CD4-positive, alpha-beta T cell treated with Interleukin-15 for 4 hours (primary cell): ENCODE results near the gene PACRG.
"Not testable (repeated sequence)": the region's sequence is repeated elsewhere in the genome, so short reads cannot be mapped to it uniquely, and the experiment has no call there.

Experiments
- DNase-seq: peaks from one replicate; pipeline ENCODE4 v3.0.0-alpha.2; 2020; ENCODE audit warnings: low spot score

Gene PACRG

GRCh38 chr6:162942866-162943265 lies 215.1 kb downstream of the PACRG start:
- no peak for DNase-seq

DNA sequence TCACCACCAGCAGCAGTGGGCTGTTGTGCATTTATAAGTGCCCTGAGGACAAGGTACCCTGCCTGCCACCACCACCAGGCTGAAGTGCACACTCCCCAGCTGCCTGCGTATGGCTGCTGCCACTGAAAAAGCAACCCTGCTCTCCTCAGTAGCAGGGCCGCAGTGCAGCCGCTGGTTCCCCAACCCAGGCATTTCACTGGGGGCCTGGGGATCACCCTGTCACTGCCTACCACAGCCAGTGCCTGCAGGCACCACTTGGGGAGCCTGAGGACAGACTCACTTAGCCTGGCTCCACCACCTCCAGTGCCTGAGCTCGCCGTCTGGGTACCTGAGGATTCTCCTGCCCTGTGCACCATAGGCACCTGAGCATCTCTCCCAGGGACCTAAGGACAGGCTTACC lies 215.6 kb downstream of the PACRG start:
- no peak for DNase-seq

DNA sequence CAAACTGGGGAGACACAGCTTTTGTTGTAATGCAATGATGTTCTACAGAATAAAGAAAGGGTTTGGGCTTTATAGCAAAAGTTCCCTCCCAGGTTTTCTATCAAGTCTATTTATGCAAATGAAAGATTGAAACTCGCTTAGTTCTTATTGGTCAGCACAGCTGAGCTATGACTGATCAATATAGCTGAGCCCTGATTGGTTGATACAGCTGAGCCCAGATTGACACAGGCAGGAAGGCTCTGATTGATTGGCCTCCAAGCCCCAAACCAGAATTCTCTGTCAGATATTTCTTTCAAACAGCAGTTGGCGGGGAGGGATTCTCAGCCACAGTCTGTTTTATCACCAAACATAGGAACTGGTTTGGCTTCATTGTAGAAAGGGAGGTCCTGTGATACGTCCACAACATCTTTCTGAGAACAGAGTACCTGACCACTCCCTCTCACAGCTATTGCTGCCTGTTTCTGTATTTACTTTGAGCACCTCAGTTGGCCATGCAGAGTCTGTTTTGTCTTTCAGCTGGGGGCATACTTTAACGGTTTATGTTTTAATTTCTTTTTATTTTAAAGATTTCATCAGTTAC lies 223.5 kb downstream of the PACRG start:
- DNase-seq: no peak

DNA sequence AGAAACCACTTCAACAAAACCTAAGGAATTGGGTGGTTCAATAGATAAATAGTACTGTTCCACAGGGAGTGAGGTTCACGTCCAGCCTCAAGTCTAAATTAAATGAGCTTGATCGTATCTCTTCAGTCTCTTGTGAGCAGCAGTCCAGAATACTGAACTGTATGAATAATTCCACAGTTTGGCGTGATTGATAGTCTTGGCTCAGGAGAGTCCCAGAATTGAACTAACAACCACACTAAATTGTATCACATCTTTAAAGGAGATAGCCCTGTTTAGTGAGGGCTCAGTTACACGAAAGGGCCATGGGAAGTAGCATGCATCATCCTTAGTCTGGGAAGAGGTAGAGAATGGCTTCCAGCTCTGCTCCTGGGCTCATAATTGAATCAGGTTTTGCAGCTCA lies 224.6 kb downstream of the PACRG start:
- no peak for DNase-seq

GRCh38 chr6:162957062-162957461 lies 229.3 kb downstream of the PACRG start:
- DNase-seq: no peak

DNA sequence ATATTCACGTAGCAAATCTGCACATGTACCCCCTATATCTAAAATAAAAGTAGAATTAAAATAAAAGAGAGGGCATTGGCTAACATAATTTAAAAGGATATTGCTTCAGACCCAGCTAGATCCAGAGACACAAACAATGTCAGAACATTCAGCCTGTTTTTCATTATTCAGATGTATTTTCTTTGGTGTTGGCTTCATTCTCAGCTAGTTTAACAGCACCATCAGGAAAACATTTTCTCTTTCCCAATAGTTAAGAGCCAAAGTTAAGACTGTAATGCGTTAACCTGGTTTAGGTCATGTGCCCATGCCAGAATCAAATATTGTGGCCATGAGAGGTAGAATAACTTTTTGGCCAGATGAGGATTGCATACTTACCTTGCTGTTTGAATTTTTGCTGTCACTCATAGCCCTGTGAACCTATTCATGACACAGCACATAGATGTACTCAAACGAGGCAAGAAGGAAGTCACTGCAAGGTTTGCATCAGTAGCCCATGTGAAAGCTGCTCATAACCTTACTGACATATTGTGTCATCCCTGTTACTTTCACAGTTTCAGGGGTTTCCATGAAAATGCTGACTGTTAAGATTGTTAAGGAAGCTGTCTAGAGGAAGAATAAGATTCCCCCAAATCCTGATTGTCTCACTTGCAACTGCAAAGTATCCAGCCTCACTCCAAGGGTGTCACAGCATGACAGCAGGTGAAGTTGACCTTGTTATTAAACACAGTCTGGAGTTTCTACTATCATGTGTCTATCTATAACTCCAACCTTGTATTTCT lies 233.1 kb downstream of the PACRG start:
- no peak for DNase-seq

- DNase-seq: no peak
Measured at GRCh38 chr6:162962093-162962492, 234.3 kb downstream of the PACRG start.

- no peak for DNase-seq
Measured at GRCh38 chr6:162963861-162964260, 236.1 kb downstream of the PACRG start.

DNA sequence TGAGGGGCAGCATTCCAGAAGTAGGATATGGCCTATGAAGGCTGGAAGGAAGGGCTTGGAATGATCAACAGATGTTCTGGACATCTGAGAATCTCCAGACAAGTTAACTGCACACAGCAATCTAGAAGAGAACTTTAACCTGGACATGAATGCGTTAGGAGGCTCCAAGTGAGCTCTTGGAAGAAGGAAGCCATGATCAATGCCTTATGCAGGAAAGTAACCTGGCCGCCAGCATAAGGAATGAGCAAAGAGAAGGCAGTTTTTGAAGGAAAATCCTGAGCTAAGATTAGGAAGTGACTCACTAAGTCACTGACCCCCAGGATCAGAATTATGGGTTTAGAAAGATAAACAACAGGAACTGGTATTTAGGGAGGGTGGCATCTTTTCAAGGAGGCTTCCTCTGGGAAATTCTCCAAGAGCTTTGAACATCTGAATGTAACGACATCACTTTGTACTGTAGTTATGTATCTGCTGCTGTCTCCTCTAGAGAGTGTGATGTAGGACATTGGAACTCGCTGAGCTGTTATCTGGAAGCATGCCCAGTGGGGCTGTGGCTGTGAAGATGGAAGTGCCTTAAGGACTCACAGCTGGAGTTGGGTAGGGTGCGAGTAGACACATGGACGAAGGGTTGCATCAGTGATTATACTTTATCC lies 236.8 kb downstream of the PACRG start:
- no peak for DNase-seq

DNA sequence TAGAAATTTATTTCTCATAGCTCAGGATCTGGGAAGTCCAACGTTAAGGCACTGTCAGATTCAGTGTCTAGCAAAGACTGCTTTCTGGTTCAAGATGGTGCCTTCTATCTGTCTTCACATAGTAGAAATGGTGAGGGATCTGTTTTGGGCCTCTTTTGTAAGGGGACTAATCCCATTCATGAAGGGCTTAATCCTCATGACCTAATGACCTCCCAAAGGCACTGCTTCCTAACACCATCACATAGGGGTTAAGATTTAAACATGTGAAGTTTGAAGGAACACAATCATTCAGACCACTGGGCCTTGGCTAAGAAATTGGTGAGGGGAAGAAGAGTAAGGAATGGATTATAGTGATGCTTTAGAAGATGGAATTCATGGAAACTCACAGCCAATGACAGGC lies 237.6 kb downstream of the PACRG start:
- DNase-seq: no peak

GRCh38 chr6:162970246-162970645 lies 242.5 kb downstream of the PACRG start:
- no peak for DNase-seq

DNA sequence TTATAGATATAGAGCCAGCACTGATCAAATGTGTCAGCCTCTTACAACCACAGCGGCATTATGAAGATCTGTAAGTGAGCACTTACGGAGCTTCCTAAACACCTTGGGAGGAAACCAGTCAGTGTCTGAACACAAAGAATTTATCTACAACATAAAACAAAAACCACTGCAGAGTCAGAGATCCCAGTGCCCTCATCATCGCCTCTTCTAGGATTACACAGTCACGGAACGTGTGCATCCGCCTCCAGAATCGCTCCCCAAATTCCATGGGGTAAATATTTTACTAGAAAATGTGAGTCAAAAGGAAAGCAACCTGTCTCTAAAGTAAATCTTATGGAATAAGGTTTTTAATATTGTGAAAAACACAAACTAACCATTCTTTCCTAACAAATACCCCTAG lies 243.6 kb downstream of the PACRG start:
- DNase-seq: no peak

GRCh38 chr6:162973151-162973872 lies 245.5 kb downstream of the PACRG start:
- no peak for DNase-seq

- no peak for DNase-seq
Measured at GRCh38 chr6:162973980-162974379, 246.2 kb downstream of the PACRG start.

DNA sequence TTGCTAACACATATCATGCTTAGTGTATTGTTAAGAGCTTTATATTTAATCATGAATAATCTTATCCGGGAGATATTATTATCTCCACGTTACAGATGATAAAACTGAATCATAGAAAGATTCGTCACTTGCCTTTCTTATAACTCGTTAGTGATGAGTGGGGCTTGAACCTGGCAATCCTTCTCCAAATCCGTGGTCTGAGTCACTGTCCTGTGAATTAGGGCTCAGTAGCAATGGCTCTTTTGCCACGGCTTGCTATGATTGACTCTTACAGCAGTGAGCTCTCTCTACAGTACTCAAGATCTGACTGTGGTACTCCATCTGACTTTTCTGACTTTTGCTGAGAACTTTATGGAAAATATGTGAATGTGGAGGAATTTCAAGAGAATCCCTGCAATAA lies 246.9 kb downstream of the PACRG start:
- DNase-seq: no peak

DNA sequence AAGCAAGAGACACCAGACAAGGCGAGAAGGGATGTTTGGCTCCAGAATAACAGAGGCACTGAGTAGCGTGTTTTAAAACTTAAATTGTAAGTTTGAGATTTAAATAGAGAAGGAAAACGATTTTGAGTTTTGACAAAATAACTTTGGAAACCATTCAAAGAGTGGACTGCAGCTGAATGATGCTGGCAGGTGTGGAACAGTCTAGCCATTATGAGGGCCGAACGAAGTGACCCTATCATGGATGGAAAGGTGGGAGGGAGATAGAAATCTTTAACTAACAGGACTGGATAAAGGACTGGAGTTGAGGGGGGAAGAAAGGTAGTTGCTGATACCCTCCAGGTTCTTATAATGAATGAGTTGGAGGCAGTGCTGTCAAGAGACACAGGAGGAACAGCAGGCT lies 248.4 kb downstream of the PACRG start:
- DNase-seq: no peak

DNA sequence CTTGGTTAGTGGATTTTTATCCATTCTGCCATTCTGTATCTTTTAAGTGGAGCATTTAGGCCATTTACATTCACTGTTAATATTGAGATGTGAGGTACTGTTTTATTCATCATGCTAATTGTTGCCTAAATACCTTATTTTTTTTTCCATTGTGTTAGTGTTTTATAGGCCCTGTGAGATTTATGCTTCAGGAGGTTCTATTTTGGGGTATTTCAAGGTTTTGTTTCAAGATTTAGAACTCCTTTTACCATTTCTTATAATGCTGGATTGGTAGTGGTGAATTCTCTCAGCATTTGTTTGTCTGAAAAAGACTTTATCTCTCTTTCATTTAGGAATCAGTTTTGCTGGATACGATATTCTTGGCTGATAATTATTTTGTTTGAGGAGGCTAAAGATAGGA lies 255.5 kb downstream of the PACRG start:
- DNase-seq: not testable (repeated sequence)

GRCh38 chr6:162998777-162999176 lies 271.0 kb downstream of the PACRG start:
- no peak for DNase-seq

- DNase-seq: no peak
Measured at GRCh38 chr6:162999575-163000285, 272.0 kb downstream of the PACRG start.

- DNase-seq: no peak
Measured at GRCh38 chr6:163001330-163001729, 273.6 kb downstream of the PACRG start.

GRCh38 chr6:163008186-163008585 lies 280.4 kb downstream of the PACRG start:
- no peak for DNase-seq

DNA sequence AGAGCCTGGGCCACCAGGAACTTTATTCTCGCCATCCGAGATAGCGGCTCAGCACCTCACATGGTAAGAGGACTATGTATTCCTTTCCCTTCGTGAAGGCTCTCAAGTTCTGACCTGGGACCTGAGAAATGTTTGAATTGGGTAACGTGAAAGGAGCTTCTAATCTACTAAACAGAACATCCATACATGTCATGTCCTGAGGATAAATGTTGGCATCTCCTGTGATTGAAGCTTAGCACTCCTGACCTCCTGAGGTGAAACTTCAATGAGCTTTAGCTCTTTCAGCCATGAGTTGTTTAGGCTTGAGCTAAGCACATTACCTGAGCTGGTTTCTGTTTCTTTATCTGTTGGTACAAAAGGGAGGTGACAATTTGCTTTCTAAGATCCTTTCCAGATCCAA lies 280.9 kb downstream of the PACRG start:
- DNase-seq: no peak
